ENCODE measurements around the gene RBPJ. TPM values are rescaled to one million over a fixed set of nuclear protein-coding genes. Genes with fewer than 3 reads are reported as not detected.

The RBPJ gene
- total RNA-seq, 1 donor from 2014 or later, result 120 TPM

DNA sequence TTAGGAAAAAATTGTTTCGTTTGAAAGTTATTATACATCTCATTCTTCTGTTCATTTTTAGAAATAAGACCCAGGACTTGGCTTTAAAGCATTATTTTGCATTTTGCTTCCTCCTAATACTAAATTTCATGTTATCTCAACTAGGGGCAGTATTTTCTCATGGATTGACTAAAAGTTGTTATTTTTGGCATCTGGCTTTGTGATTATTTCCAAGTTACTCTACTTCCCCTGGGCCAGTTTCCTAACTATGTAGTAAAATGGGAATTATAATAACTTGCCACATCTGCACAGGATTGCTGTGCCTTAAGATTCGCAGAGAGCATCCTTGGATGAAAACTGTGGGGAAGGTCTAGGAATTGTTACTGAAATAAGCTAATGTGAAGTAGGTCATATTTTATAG is 3.0 kb downstream of the RBPJ start:
- Histone ChIP-seq H3K4me1 (peaks cover 12% of the 10 kb centered on the region), H3K4me2 (no peak overlapping the region), H2AFZ (replicated peaks) (no peak overlapping the region), H3F3A (ENCODE audit: low read depth) (peaks cover 22% of the 10 kb centered on the region), H3K27me3 (no peaks in the 10 kb centered on the region), H3K9me3 (ENCODE audit: low read depth) (no peaks in the 10 kb centered on the region), H3K4me3 (no peak overlapping the region), H3K36me3 (no peaks in the 10 kb centered on the region), H4K20me1 (ENCODE audit: low read depth) (peaks cover 75% of the 10 kb centered on the region), H3K27ac (no peak overlapping the region), H3K9ac (no peak overlapping the region), H3K79me2 (ENCODE audit: low read depth) (peaks cover 77% of the 10 kb centered on the region)
- H3K4me1 Mint-ChIP-seq, result peaks cover 24% of the 10 kb centered on the region
- H3K4me3 Mint-ChIP-seq, result no peak overlapping the region
- TF ChIP-seq, protein P1, sequence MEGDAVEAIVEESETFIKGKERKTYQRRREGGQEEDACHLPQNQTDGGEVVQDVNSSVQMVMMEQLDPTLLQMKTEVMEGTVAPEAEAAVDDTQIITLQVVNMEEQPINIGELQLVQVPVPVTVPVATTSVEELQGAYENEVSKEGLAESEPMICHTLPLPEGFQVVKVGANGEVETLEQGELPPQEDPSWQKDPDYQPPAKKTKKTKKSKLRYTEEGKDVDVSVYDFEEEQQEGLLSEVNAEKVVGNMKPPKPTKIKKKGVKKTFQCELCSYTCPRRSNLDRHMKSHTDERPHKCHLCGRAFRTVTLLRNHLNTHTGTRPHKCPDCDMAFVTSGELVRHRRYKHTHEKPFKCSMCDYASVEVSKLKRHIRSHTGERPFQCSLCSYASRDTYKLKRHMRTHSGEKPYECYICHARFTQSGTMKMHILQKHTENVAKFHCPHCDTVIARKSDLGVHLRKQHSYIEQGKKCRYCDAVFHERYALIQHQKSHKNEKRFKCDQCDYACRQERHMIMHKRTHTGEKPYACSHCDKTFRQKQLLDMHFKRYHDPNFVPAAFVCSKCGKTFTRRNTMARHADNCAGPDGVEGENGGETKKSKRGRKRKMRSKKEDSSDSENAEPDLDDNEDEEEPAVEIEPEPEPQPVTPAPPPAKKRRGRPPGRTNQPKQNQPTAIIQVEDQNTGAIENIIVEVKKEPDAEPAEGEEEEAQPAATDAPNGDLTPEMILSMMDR (IDR thresholded peaks at IDR 0.05), result no peak
- TF ChIP-seq EZH2phosphoT487 (IDR thresholded peaks at IDR 0.05), result no peak
- TF ChIP-seq EZH2 (IDR thresholded peaks at IDR 0.05), result no peak
- no peaks in the 10 kb centered on the region for H3K27me3 Mint-ChIP-seq (ENCODE audit: insufficient read depth, low read depth)
- no peak overlapping the region for H3K27ac Mint-ChIP-seq
- DNase-seq (ENCODE audit: low spot score), result no peak
- peaks cover 2% of the 10 kb centered on the region for H3K36me3 Mint-ChIP-seq
- H3K9me3 Mint-ChIP-seq, result no peaks in the 10 kb centered on the region

DNA sequence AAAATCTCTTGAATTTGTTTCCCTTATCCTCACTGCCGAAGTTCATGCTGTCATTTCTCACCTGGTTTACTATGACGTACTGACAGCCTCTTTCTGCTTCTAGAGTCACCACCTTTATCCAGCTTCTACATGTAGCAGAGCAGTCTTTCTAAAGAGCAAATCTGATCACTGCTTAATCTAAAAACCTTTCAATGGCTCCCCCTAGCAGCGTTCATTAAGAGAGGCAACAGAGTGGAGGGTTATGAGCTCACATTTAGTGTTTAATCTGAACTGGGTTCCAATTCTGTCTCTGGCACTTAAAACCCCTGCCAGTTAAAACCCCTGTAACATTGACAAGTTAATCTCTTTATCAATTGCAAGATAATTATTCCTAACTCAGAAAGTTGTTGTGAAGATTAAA is 4.4 kb downstream of the RBPJ start:
- Histone ChIP-seq H3K27ac (no peak overlapping the region), H2AFZ (replicated peaks) (no peak overlapping the region), H3K9ac (no peak overlapping the region), H3K9me3 (ENCODE audit: low read depth) (no peaks in the 10 kb centered on the region), H3K4me2 (no peak overlapping the region), H3K4me1 (peaks cover 12% of the 10 kb centered on the region), H3K4me3 (no peak overlapping the region), H4K20me1 (ENCODE audit: low read depth) (peaks cover 88% of the 10 kb centered on the region), H3K79me2 (ENCODE audit: low read depth) (peaks cover 90% of the 10 kb centered on the region), H3K27me3 (no peaks in the 10 kb centered on the region), H3K36me3 (no peaks in the 10 kb centered on the region), H3F3A (ENCODE audit: low read depth) (peaks cover 13% of the 10 kb centered on the region)
- H3K27ac Mint-ChIP-seq, result no peak overlapping the region
- H3K36me3 Mint-ChIP-seq, result peaks cover 2% of the 10 kb centered on the region
- H3K9me3 Mint-ChIP-seq, result no peaks in the 10 kb centered on the region
- H3K4me3 Mint-ChIP-seq, result no peak overlapping the region
- peak; percentile 50 for DNase-seq (ENCODE audit: low spot score)
- no peaks in the 10 kb centered on the region for H3K27me3 Mint-ChIP-seq (ENCODE audit: insufficient read depth, low read depth)
- no peak for TF ChIP-seq EZH2phosphoT487 (IDR thresholded peaks at IDR 0.05)
- TF ChIP-seq, protein P1 (IDR thresholded peaks at IDR 0.05), result peak; percentile 56
- peaks cover 24% of the 10 kb centered on the region for H3K4me1 Mint-ChIP-seq

DNA sequence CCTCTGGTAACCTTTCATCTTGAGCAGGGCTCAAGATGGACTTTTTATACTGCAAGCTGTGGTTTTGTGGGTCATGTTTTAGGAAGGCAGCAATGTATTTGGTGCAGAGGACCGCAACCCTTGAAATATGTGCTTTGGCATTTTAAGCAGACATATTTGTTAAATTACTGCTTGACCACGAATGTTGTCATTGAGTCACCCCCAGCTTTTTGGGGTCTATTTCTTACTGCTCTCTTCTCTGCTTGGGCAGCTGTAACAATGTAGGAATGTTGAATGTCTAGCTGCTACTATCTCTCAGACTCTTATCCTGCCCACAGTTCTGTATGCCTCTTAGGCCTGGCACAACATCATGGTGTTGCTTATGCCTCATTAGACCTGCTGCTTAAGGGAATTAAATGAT is 6.0 kb downstream of the RBPJ start:
- H3K9ac ChIP-seq, result no peak overlapping the region

DNA sequence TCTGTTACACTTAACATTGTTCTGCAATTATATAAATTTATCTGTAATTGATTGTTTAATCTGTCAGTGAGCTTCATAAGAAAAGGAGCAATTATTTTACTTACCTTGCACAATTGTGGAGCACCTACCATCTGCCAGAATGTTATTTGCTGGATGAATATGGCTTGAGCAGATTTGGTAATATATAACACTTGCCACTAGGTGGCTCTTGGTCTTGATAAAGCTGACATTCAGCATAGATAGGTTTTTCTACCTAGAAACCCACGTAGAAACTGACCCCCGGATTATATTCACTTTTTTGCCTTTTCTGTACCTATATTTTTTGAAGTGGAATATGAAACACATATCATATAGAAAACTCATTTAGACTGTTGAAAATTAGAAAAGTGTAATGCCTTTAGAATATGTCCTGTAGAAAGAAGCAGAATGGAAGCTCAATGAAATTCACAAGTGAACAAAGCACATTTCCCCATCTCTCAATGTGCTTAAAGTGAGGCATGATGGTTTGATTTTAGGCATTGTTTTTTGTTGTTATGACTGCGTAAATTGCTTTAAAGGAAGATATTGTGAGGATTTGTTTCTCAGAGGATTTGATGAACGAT is 9.5 kb downstream of the RBPJ start:
- no peaks in the 10 kb centered on the region for H3K27me3 ChIP-seq
- Mint-ChIP-seq H3K27me3 (ENCODE audit: insufficient read depth, low read depth) (no peaks in the 10 kb centered on the region), H3K4me1 (peaks cover 17% of the 10 kb centered on the region), H3K27ac (no peak overlapping the region), H3K9me3 (no peaks in the 10 kb centered on the region), H3K36me3 (peaks cover 13% of the 10 kb centered on the region), H3K4me3 (no peak overlapping the region)
- no peak overlapping the region for H2AFZ ChIP-seq (replicated peaks)
- peaks cover 26% of the 10 kb centered on the region for H3K4me1 ChIP-seq
- H3F3A ChIP-seq (ENCODE audit: low read depth), result no peaks in the 10 kb centered on the region
- TF ChIP-seq, protein P1 (IDR thresholded peaks at IDR 0.05), result peak; percentile 77
- TF ChIP-seq EZH2 (IDR thresholded peaks at IDR 0.05) (no peak), EZH2phosphoT487 (IDR thresholded peaks at IDR 0.05) (no peak)
- peak overlapping the region; percentile 31 for H3K27ac ChIP-seq
- H3K4me3 ChIP-seq, result peak overlapping the region; percentile 8
- DNase-seq (ENCODE audit: low spot score), result peak; percentile 66
- H3K9ac ChIP-seq, result no peak overlapping the region
- H4K20me1 ChIP-seq (ENCODE audit: low read depth), result peaks cover 94% of the 10 kb centered on the region
- peaks cover 100% of the 10 kb centered on the region for H3K79me2 ChIP-seq (ENCODE audit: low read depth)
- H3K9me3 ChIP-seq (ENCODE audit: low read depth), result no peaks in the 10 kb centered on the region
- peak overlapping the region; percentile 68 for H3K4me2 ChIP-seq
- no peaks in the 10 kb centered on the region for H3K36me3 ChIP-seq

More for the DNA sequence above, 6.0 kb downstream of the RBPJ start:
- H3K4me2 ChIP-seq, result no peak overlapping the region
- H3K79me2 ChIP-seq (ENCODE audit: low read depth), result peaks cover 100% of the 10 kb centered on the region
- Mint-ChIP-seq H3K9me3 (no peaks in the 10 kb centered on the region), H3K36me3 (peaks cover 7% of the 10 kb centered on the region), H3K4me1 (peaks cover 40% of the 10 kb centered on the region), H3K27ac (no peak overlapping the region), H3K4me3 (no peak overlapping the region), H3K27me3 (ENCODE audit: insufficient read depth, low read depth) (no peaks in the 10 kb centered on the region)
- H3K4me3 ChIP-seq, result no peak overlapping the region
- no peak overlapping the region for H3K27ac ChIP-seq
- no peaks in the 10 kb centered on the region for H3K27me3 ChIP-seq
- H2AFZ ChIP-seq (replicated peaks), result no peak overlapping the region
- DNase-seq (ENCODE audit: low spot score), result no peak
- H4K20me1 ChIP-seq (ENCODE audit: low read depth), result peaks cover 98% of the 10 kb centered on the region
- no peaks in the 10 kb centered on the region for H3K36me3 ChIP-seq
- TF ChIP-seq EZH2phosphoT487 (IDR thresholded peaks at IDR 0.05), result no peak
- TF ChIP-seq EZH2 (IDR thresholded peaks at IDR 0.05), result no peak
- peaks cover 28% of the 10 kb centered on the region for H3K4me1 ChIP-seq
- H3K9me3 ChIP-seq (ENCODE audit: low read depth), result no peaks in the 10 kb centered on the region
- H3F3A ChIP-seq (ENCODE audit: low read depth), result peaks cover 3% of the 10 kb centered on the region
